ENCODE measurements around the gene VPS35.

Gene VPS35

GRCh38 chr16:46713634-46714033 is 24.7 kb upstream of the VPS35 start:
- Histone ChIP-seq H3K4me3 (no peak overlapping the region), H3K27ac (no peak overlapping the region)
- no peak for DNase-seq (ENCODE audit: low spot score)
- no peak for TF ChIP-seq CTCF (IDR thresholded peaks at IDR 0.05)

GRCh38 chr16:46712911-46713310 is 23.9 kb upstream of the VPS35 start:
- no peak for TF ChIP-seq CTCF (IDR thresholded peaks at IDR 0.05)
- no peak for DNase-seq (ENCODE audit: low spot score)
- H3K4me3 ChIP-seq, result no peak overlapping the region
- H3K27ac ChIP-seq, result no peak overlapping the region

GRCh38 chr16:46711106-46712058 is 22.4 kb upstream of the VPS35 start:
- peak overlapping the region in 1 of 2 donors; percentile 10 for H3K27ac ChIP-seq
- H3K4me3 ChIP-seq, result no peak overlapping the region
- TF ChIP-seq CTCF (IDR thresholded peaks at IDR 0.05), result no peak
- DNase-seq (ENCODE audit: low spot score), result no peak

GRCh38 chr16:46709469-46710005 is 20.6 kb upstream of the VPS35 start:
- no peak for TF ChIP-seq CTCF (IDR thresholded peaks at IDR 0.05)
- H3K4me3 ChIP-seq, result no peak overlapping the region
- H3K27ac ChIP-seq, result no peak overlapping the region
- DNase-seq (ENCODE audit: low spot score), result no peak

- no peak for DNase-seq (ENCODE audit: low spot score)
- H3K27ac ChIP-seq, result no peak overlapping the region
- no peak for TF ChIP-seq CTCF (IDR thresholded peaks at IDR 0.05)
- H3K4me3 ChIP-seq, result no peak overlapping the region
These were observed 17.7 kb upstream of the VPS35 start for GRCh38 chr16:46706642-46707041.

- no peak for TF ChIP-seq CTCF (IDR thresholded peaks at IDR 0.05)
- H3K4me3 ChIP-seq, result no peak overlapping the region
- no peak for DNase-seq (ENCODE audit: low spot score)
- H3K27ac ChIP-seq, result no peak overlapping the region
These were observed 13.1 kb upstream of the VPS35 start for GRCh38 chr16:46702030-46702429.

GRCh38 chr16:46701615-46702014 is 12.6 kb upstream of the VPS35 start:
- Histone ChIP-seq H3K4me3 (no peak overlapping the region), H3K27ac (no peak overlapping the region)
- no peak for TF ChIP-seq CTCF (IDR thresholded peaks at IDR 0.05)
- DNase-seq (ENCODE audit: low spot score), result no peak
